C4-2B (cell line): Measurements from ENCODE around the gene AHI1.

Experiments
- ZFX ChIP-seq: fragments of 450-650 bp; IDR thresholded peaks from 2 replicates; pipeline ENCODE4 v1.6.1; 2017
- TF ChIP-seq, protein P1 (sequence below): fragments of 450-650 bp; conservative IDR thresholded peaks from 2 replicates; pipeline ENCODE4 v1.5.1; 2017; ENCODE audit warnings: mild to moderate bottlenecking

DNA sequence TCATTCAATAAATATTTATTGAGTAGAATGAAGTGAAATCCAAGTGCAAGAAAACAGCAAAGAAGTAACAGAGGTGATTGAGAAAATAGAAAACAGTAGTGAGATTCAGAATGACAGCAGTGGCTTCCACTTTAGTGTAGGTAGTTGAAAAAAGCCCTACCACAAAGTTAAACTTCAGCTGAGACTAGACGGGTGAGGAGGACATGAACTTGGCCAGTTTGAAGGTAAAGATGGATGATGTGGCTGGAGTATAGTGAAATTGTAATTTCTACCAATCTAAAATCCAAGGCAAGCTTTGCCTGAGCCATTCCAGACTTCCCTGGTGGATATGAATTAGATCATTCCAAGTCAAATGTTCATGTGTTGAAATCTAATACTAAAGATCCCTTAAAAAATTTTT, 32.6 kb upstream of the AHI1 start:
- TF ChIP-seq, protein P1, sequence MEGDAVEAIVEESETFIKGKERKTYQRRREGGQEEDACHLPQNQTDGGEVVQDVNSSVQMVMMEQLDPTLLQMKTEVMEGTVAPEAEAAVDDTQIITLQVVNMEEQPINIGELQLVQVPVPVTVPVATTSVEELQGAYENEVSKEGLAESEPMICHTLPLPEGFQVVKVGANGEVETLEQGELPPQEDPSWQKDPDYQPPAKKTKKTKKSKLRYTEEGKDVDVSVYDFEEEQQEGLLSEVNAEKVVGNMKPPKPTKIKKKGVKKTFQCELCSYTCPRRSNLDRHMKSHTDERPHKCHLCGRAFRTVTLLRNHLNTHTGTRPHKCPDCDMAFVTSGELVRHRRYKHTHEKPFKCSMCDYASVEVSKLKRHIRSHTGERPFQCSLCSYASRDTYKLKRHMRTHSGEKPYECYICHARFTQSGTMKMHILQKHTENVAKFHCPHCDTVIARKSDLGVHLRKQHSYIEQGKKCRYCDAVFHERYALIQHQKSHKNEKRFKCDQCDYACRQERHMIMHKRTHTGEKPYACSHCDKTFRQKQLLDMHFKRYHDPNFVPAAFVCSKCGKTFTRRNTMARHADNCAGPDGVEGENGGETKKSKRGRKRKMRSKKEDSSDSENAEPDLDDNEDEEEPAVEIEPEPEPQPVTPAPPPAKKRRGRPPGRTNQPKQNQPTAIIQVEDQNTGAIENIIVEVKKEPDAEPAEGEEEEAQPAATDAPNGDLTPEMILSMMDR = no peak
- no peak for TF ChIP-seq ZFX
